Activated T-cell treated with anti-CD3 and anti-CD28 coated beads, Interleukin-2, amount 50 U/mL, for 72 hours (primary cell): ENCODE data around the gene MTX1. TPM values are rescaled to one million over a fixed set of nuclear protein-coding genes. Genes with fewer than 3 reads are reported as not detected.

Experiments
- ATAC-seq, 2 donors: fragments of 150-1000 bp; cut with Tn5 transposase; replicated peaks in 1 of 2; 2 replicates each; pipeline ENCODE4 v1.10.0; 2021; ENCODE audit warnings: moderate library complexity in 2 of 2, mild to moderate bottlenecking in 1 of 2
- DNase-seq, 2 donors: peaks; one replicate each; pipeline ENCODE4 v3.0.0; 2021 to 2022; ENCODE audit warnings: mixed read lengths in 1 of 2
- H3K27ac Mint-ChIP-seq: one replicate; pipeline ENCODE4 v1.8.0; 2022; ENCODE audit warnings: mild to moderate bottlenecking, moderate library complexity, mixed read lengths
- H3K27me3 Mint-ChIP-seq: one replicate; pipeline ENCODE4 v1.8.0; 2022; ENCODE audit warnings: low read depth, mixed read lengths
- H3K36me3 Mint-ChIP-seq, 2 donors: one replicate each; pipeline ENCODE4 v1.8.0; 2022; ENCODE audit warnings: mixed read lengths in 2 of 2, mild to moderate bottlenecking in 1 of 2; ENCODE audit not compliant: insufficient read depth in 2 of 2
- H3K4me1 Mint-ChIP-seq: one replicate; pipeline ENCODE4 v1.8.0; 2022; ENCODE audit warnings: low read depth, mixed read lengths
- H3K4me3 Mint-ChIP-seq, 2 donors: one replicate each; pipeline ENCODE4 v1.8.0; 2022; ENCODE audit warnings: mild to moderate bottlenecking in 2 of 2, mixed read lengths in 2 of 2, moderate library complexity in 2 of 2
- H3K9me3 Mint-ChIP-seq, 2 donors: one replicate each; pipeline ENCODE4 v1.8.0; 2022; ENCODE audit warnings: mixed read lengths in 2 of 2
- total RNA-seq, 2 donors: library from RNA; stranded (reverse); gene quantifications; one replicate each; pipeline ENCODE4 v1.2.3, GENCODE V29; 2022

The MTX1 gene
- total RNA-seq, 2 donors from 2014 or later, result 25.5 to 27.4 TPM

DNA sequence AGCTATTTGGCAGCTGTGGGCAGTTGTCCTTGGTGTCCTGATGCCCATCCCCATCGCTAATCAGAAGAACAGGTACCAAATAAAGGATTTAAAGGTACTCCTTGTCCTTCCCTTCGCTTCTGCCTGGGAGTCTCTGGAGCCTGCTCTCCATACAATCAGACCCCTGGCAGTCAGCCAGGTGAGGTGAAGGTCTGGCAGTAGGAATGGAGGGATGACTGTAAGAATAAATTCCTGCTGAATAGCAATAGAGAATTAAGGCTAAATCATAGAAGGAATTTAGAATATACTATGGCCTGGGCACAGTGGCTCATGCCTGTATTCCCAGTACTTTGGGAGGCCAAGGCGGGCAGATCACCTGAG is 10.0 kb upstream of the MTX1 start:
- H3K27ac Mint-ChIP-seq, result no peak overlapping the region
- no peak overlapping the region for H3K4me3 Mint-ChIP-seq
- peaks cover 0 to 3% of the 10 kb centered on the region in 2 donors for H3K36me3 Mint-ChIP-seq
- H3K27me3 Mint-ChIP-seq, result no peaks in the 10 kb centered on the region
- no peak for ATAC-seq
- H3K4me1 Mint-ChIP-seq, result peaks cover 16% of the 10 kb centered on the region
- H3K9me3 Mint-ChIP-seq, result no peaks in the 10 kb centered on the region
- no peak for DNase-seq

DNA sequence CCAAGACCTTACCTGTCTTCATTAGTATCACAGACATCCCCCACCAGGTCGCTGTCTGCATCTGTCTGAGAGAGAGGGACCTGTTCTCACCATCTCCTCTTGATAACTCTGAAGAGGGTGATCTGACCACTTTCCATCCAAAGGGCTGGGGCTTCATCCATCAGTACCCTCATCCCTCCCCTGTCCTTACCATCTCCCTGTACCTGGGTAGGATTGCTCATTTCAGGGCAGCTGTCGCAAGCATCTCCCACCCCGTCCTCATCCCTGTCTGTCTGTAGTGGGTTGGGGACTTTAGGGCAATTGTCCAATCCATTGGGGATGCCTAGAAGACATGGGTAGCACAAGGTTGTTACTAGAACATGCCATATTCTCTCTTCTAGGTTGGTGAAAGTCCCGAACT is 8.7 kb upstream of the MTX1 start:
- Mint-ChIP-seq H3K4me1 (peaks cover 7% of the 10 kb centered on the region), H3K9me3 (no peaks in the 10 kb centered on the region), H3K27ac (no peak overlapping the region), H3K4me3 (no peak overlapping the region), H3K27me3 (no peaks in the 10 kb centered on the region), H3K36me3 (no peaks in the 10 kb centered on the region)
- no peak for ATAC-seq
- no peak for DNase-seq

DNA sequence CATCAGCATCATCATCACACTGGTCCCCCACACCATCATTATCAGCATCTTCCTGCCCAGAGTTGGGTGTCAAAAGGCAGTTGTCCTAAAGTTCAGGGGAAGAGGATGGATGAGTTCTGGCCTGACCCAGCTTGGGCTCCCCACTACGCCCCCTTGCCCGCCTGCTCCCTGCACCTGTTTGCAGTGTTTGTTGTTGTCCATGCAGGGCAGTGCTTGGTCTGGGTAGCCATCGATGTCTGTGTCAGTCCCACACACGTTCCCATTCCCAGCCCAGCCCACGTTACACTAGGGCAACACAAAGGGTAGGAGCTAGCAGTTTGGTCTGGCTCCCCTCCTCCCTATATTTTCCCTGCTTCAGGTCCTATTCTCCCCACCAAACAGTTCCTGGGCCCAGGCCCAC is 7.6 kb upstream of the MTX1 start:
- no peak overlapping the region for H3K27ac Mint-ChIP-seq
- no peak overlapping the region for H3K4me3 Mint-ChIP-seq
- no peaks in the 10 kb centered on the region for H3K9me3 Mint-ChIP-seq
- no peaks in the 10 kb centered on the region for H3K36me3 Mint-ChIP-seq
- ATAC-seq, result no peak
- DNase-seq, result no peak
- H3K27me3 Mint-ChIP-seq, result no peaks in the 10 kb centered on the region
- peaks cover 1% of the 10 kb centered on the region for H3K4me1 Mint-ChIP-seq

DNA sequence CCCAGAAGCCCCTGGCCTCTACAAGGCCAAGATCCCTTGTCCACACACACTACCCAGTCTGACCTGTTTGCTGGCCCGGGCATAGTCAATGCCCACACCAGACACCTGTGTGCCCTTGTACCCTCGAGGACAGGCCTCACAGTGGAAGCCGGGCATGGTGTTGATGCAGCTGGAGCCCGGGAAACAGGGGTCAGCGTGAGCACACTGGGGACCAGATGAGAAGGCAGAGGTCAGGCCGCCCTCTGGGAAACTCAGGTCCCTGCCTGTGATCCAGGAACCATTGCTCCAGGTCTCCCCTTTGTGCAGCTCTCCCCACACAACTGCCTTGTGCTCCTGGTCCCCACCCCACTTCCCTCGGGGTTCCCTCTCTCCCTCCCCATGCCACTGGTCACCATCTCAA is 6.3 kb upstream of the MTX1 start:
- DNase-seq, result no peak
- H3K27me3 Mint-ChIP-seq, result no peaks in the 10 kb centered on the region
- no peak for ATAC-seq
- H3K9me3 Mint-ChIP-seq, result no peaks in the 10 kb centered on the region
- no peaks in the 10 kb centered on the region for H3K36me3 Mint-ChIP-seq
- H3K4me3 Mint-ChIP-seq, result no peak overlapping the region
- peaks cover 11% of the 10 kb centered on the region for H3K4me1 Mint-ChIP-seq
- H3K27ac Mint-ChIP-seq, result no peak overlapping the region

DNA sequence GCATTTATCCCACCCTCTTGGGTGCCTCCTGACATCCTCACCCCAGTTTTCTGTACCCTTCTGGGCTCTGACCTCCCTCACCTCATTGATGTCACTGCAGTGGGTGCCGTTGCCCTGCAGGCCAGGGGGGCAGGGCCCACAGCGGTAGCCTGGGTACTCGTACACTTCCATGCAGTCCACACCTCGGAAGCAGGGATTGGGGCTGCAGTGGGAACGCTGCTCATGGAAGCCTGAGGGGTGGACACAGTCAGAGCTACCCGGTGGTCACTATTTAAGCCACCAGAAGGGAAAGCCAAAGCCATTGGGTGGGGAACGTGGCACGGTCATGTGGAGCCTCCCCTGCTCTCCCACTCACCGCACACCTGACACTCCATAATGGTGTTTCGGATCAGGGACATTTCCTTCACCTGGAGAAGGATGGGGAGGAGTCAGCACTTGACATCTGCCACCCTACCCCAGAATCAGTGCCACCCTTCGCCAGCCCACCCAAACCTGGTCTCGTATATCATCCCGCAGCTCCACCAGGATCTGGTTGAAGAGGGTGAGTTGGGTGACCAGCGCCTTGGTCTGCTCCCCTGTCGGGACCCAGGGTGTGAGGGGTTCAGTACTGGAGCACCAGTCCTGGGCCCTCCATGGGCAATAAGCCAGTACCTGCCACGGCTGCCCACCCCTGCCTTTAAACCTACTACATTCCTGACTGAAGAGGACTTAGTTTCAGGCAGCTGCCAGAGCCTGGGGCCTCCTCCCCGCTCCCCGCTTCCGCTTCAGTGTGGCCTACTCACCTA is 5.6 kb upstream of the MTX1 start:
- Mint-ChIP-seq H3K36me3 (no peaks in the 10 kb centered on the region), H3K4me1 (peaks cover 18% of the 10 kb centered on the region), H3K9me3 (no peaks in the 10 kb centered on the region), H3K27me3 (no peaks in the 10 kb centered on the region), H3K4me3 (no peak overlapping the region), H3K27ac (no peak overlapping the region)
- DNase-seq (no peak), ATAC-seq (no peak)

DNA sequence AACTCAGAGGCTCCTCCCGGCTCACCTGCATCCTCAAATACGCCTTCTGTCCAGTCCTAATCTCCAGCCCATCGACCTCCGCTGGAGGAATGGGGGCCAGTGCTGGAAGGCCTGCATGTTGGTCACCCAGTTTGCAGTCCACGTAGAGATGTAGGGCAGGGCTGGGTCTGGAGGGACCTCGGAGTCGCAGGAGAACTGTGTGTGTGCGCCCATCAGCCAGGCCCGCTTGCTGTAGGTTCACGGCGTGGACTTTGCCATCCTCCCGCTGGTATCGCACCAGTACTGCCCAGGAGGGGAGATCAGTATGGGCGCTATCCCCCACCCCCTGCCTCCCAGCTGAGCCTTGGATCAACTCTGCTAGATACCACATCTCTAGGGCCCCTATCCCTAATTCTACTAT is 3.5 kb upstream of the MTX1 start:
- ATAC-seq (no peak), DNase-seq (no peak)
- Mint-ChIP-seq H3K4me1 (peaks cover 31% of the 10 kb centered on the region), H3K27me3 (no peaks in the 10 kb centered on the region), H3K36me3 (peaks cover 0 to 2% of the 10 kb centered on the region in 2 donors), H3K4me3 (no peak overlapping the region), H3K27ac (no peak overlapping the region), H3K9me3 (no peaks in the 10 kb centered on the region)

DNA sequence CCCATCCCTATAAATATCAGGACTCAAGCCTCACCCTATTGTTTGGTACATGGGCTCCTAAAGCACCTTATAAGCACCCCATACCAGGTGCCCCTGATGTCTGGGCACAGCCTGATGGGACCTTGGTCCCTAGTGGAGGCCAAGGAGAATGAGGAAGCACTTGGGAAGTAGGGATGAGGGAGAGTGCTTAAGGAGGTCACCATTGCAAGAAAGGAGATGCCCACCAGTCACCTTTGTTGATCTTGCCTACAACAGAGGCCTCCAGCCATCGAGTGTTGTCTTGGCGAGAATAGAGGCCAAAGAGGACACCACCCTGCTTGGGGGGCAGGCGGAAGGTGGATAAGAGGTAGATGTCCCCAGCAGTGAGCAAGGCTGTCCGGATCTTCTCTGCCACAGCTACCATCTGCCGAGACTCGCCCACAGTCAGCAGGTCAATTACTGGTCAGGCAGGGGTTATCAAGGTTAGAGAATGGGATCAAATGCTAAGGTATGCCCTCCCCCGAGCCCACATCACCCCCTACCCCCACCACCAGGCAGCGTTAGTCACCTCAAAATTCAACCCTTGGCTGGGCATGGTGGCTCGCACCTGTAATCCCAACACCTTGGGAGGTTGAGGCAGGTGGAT is 2.4 kb upstream of the MTX1 start:
- Mint-ChIP-seq H3K27me3 (no peaks in the 10 kb centered on the region), H3K4me3 (no peak overlapping the region), H3K27ac (no peak overlapping the region), H3K9me3 (no peaks in the 10 kb centered on the region), H3K4me1 (peaks cover 39% of the 10 kb centered on the region), H3K36me3 (peaks cover 0 to 2% of the 10 kb centered on the region in 2 donors)
- no peak for DNase-seq
- ATAC-seq, result no peak

DNA sequence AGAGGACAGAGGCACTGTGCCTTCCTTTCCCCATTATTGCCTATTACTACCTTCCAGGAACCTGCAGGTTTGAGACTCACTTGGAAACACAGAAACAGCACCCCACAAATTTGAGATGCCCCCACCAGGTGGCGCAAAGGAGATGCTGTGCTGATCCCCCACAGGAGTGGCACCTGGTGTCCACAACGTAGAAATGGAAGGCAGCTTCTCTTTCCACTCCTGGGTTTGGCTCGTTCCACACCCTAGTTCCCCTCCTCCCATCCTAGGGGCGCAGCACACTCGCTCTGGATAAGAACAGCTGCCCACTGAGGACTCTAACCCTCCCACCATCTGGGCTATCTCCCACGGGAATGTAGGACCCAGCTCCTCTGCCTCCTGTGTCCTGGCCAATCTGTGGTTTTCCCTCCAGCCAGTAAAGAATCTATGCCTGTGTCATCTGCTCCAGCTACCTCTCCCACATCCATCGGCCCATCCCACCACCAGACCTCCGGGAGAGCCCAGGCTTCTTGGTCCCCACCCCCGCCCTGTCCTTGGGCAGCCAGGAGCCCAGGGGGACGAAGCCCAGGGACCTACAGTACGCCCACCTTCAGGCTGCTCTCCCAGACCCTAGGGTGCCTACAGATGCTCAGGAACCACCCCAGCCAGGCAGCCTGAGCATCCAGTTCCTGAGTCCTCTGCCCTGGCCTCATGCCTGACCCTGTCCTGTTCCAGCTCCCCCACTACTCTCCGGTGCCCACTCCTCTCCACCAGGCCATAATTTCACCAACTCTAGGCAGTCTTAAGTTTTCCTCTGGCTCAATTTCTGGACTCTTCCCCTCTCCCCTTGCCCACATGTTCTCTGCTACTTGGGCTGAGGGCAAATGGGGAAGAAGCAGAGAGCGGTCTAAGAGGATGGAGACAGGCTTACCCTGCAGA is 1.3 kb upstream of the MTX1 start:
- DNase-seq (peak; percentile 89 to 91), ATAC-seq (peak; percentile 42 to 50)
- Mint-ChIP-seq H3K27ac (no peak overlapping the region), H3K9me3 (no peaks in the 10 kb centered on the region), H3K36me3 (peaks cover 0 to 2% of the 10 kb centered on the region in 2 donors), H3K4me3 (peak overlapping the region; percentile 45 to 66), H3K4me1 (peaks cover 39% of the 10 kb centered on the region), H3K27me3 (no peaks in the 10 kb centered on the region)

DNA sequence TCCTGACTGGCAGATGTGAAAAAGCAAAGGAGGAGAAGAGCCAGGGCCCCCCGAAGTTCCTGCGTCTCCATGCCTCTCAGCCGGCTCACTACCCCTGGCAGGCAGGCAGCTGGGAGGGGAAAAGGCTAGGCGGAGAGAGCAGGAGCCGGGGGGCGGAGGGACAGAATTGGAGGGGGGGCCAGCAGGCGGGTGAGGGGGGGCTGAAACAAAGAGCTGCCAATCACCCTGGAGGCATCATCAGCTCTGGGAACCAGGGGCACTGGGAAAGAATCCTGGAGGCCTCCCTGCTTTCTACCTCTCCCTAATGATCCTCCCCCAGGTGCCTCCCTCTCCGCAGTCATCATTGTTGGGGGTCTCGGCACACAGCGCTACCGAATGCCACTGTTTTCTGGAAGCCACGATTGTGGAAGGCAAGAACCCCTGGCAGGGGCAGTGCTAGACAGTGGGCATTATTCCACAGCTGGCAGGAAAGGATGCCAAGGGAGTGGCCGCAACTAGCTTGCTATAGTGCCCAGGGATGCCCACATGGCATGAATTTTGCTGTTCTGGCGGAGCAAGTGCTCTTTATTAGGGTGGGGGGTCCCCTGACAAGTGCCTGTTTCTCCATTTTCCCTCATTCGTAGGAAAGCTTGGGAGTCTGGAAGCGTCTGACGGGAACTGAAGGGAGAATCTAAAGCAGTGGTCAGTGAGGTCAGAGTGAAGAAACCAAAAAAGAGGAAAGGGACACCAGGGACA is 522 bp upstream of the MTX1 start, which contains the start of gene THBS3:
TSS of gene THBS3 (minus strand) at position 92 of the 735 bp plus-strand sequence. CDS start at position 71, 21 bp downstream.
- Mint-ChIP-seq H3K4me3 (peak within 1 kb of the TSS; percentile 96 to 98), H3K9me3 (no peaks in the 10 kb centered on the region), H3K36me3 (peaks cover 0 to 2% of the 10 kb centered on the region in 2 donors), H3K27ac (peak within 1 kb of the TSS; percentile 67), H3K27me3 (no peaks in the 10 kb centered on the region), H3K4me1 (peaks cover 39% of the 10 kb centered on the region)
- ATAC-seq (no peak), DNase-seq (no peak)

DNA sequence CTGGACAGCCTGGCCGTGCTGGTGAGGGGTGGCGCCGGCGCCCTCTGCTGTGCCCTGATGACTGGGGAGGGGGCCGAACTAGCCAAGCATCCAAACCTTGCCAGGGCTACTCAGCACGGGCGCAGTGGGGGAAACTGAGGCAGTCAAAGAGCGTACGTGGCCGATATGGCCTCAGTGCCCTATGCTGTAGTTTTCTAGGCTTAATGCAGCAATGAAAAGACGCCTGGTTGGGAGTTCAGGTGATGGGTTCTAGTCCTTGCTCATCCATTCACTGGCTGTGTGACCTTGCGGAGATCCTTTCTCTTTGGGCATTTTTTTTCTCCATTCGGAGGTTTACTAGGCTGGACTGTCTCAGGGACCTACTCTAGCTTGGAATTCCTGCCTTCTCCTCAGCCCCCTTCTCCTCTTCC is 822 bp downstream of the MTX1 start:
- H3K27me3 Mint-ChIP-seq, result no peaks in the 10 kb centered on the region

DNA sequence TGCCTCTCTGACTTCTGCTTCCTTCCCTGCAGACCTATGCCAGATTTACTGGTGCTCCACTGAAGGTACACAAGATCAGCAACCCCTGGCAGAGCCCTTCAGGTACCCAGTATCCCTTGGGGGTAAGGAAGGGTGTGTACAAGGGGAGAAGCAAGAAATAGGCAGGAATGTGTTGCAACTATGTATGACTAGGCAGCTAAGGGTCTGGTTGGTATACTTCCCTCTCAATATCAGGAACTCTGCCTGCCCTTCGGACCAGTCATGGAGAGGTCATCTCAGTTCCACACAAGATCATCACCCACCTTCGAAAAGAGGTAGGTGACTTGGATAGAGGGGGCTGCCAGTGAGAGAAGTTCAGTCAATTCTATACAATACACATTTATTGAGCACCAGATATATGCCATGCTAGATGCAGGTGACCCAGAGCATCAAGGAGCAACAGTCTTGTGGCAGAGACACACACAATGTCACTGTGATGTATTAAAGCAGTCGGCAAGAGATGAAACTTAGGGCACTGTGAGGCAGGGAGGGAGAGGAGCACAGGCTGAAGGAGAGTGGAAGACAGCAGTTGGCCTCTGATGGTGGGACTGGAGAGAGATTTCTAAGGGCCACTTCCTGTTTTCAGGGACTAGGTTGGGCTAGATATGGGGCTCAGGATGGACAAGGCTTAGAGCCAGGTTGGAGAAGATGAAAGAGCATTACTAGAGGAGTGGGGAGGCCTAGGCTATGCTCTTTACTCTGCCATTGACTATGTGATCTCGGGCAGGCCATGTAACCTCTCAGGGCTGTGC is 2.0 kb downstream of the MTX1 start:
- H3K4me1 Mint-ChIP-seq, result peaks cover 39% of the 10 kb centered on the region
- no peak for DNase-seq

More for the DNA sequence above, 822 bp downstream of the MTX1 start:
- Mint-ChIP-seq H3K4me3 (peak overlapping the region; percentile 96 to 98), H3K36me3 (peaks cover 0 to 2% of the 10 kb centered on the region in 2 donors), H3K27ac (peak overlapping the region; percentile 89), H3K9me3 (no peaks in the 10 kb centered on the region), H3K4me1 (peaks cover 39% of the 10 kb centered on the region)
- ATAC-seq (no peak), DNase-seq (no peak)

More for the DNA sequence above, 2.0 kb downstream of the MTX1 start:
- peaks cover 0 to 2% of the 10 kb centered on the region in 2 donors for H3K36me3 Mint-ChIP-seq
- no peak for ATAC-seq
- peak overlapping the region; percentile 39 to 98 for H3K4me3 Mint-ChIP-seq
- no peak overlapping the region for H3K27ac Mint-ChIP-seq
- H3K27me3 Mint-ChIP-seq, result no peaks in the 10 kb centered on the region
- H3K9me3 Mint-ChIP-seq, result no peaks in the 10 kb centered on the region
